HG03097 (cell line): ENCODE data around the gene GPR31.

Experiments
- ATAC-seq: cut with Tn5 transposase; IDR thresholded peaks from one replicate; pipeline ENCODE4 v1.9.1; 2021; ENCODE audit not compliant: unreplicated experiment, low FRiP score

The GPR31 gene

DNA sequence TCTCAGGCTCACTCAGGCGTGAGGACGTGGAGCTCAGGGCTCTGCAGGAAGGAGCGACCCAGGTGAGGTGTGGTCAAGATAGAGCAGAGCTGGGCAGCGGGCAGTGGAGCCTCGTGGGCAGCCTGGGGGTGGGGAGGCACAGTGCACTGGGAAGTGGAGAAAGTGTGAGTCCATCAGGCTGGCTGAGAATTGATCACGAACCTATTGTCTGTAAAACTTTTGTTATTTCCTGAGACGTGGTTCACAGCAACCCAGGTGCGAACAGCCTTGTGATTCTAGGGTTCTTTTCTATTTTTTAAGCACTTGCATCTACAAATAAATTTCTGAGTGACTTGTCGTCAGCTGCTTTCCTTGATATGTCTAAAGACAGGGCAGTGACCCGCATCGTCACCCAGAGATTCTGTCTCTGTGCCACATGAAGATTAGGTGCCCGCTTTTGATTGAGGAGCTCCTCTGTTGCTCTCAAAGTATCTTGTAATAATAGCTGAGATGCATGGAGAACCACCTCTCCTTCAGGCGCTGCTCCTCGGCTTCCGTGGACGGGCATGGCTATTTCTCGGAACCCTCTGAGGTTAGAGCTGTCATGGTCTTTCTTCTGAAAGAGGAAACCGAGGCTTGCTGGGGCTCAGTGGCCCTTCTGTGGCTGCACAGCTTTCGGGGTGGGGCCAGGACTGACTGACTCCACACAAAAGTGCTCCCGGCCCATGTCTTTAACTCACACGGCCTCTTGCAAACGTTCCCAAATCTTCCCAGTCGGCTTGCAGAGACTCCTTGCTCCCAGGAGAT, 35.5 kb downstream of the GPR31 start:
- ATAC-seq: no peak

DNA sequence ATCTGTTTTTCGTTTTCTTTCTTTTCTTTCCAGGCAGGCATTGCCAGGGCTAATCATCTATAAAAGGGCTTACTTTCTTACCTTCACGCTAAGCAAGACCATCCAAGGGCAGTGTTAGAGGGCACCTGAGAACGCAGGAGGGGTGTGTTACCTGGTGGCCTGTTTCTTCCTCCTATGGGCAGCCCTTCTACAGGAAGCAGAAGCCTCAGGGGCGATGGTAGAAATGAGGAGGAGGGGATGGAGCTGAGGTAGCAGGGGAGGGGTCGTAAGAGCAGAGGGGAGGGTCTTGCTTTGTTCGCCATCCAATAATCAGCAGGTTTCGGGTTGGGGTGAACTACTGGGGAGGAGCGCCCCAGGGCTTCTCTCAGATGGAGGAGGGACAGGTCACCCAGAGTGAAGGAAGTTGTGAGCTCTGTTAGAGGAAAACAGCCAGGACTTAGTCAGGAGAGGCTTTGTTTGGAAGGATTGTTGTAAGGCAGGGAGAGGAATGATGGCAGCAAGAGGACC, 36.4 kb downstream of the GPR31 start:
- no peak for ATAC-seq

DNA sequence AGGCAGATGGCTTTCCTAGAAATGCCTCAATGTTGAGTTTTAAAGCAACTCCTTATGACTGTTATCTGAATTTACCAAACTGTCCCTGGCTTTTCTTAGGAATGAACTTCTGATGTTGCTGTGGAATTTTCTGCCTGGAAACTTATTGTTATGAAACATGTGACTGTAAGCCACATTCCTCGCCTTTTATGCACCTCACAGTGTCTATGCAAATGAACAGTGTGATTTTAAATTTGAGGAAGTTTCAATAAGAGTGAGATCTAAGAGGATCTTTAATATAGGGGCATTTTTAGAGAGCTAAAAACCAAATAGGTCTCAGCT, 37.2 kb downstream of the GPR31 start:
- ATAC-seq: no peak

- no peak for ATAC-seq
These were observed 37.9 kb downstream of the GPR31 start for GRCh38 chr6:167119670-167120582.

DNA sequence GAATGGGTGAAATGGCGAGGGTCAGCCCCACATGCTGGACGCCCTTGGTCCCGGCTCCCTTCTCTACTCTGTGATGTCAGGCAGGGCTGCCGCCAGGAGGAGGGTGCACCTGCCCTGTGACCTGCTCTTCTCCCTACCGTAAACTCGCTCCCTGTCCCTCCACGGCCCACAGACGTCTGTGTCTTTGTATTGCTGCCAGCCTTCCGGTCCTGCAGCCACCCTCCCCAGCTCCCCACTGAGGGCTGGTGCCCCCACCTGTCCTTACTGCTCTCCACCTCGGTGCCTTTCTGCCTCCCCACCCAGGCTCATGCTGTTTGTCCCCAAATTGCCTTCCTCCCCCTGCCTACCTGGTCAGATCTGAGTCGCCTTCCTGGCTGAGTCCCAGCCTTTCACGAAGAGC, 38.9 kb downstream of the GPR31 start:
- no peak for ATAC-seq

- ATAC-seq: no peak
These were observed 39.8 kb downstream of the GPR31 start for GRCh38 chr6:167118006-167118405.

DNA sequence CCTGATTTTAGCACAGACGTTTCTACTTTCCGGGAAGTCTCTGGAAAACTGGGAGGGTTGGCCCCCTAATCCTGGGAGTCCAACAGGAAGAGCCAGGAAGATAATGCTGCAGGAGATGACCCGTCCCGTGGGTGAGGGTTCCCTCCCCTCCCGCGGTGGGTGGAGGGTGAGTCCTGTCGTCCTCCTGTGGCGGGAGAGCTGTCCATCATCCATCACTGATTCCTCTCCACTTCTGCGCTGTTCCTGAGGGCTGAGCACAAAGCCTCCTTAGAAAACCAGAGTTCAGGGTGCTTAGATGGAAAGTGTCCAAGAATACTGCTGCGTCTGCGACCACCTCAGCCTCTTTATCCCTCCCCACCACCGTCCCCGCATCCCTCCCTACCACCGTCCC, 40.9 kb downstream of the GPR31 start:
- no peak for ATAC-seq

DNA sequence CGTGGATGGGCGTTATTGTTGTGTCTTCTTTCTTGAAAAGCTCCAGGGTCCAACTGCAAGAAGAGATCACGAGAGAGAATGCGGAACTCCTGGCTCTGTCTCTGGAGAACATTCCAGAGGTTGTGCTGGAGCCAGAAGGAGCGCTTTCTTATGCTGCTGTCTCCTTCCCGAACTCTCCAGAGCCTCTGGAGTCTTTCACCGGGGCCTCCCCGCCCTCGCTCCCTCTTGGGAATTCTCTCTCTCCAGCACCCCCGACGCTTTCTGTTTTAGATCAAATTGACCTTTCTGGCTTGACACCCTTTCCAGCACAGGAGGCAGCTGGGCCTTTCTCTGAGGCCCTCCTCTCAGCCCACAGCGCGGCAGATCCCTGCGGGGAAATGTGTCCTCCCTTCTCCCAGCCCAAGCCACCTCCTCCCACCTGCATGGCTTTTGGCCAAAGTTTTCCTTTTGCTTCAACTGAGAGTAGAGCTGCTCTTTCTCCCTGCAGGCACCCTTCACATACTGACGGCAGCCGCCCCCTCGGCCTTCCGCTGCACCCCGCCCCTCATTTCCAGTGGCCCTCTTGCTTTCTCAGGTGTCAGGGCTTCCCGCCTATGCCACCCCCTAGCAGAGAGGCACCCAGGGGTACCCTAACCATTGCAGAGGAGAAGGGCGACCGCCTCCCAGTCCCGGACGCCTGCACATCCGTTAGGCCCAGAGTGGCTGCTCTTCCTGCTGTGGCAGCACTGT, 41.5 kb downstream of the GPR31 start:
- no peak for ATAC-seq

DNA sequence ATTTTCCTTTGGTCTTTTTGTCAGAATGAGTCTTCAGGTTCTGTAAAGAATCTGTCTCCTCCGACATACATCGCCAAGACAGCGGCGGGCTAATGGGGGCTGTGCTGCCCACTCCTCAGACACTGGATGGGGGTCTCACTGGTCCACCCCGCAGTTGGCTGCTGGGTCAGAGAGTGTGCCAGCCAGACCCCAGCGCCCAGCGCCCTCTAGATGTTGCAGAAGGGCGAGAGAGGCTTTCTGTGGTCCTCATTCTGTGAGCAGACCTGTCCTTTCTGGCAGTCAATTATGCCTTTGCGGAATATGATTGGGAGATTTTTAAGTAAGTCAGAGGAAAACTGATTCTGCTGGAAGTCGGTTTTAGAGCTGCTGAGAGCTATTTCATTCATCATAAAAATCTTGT, 42.7 kb downstream of the GPR31 start:
- ATAC-seq: no peak

DNA sequence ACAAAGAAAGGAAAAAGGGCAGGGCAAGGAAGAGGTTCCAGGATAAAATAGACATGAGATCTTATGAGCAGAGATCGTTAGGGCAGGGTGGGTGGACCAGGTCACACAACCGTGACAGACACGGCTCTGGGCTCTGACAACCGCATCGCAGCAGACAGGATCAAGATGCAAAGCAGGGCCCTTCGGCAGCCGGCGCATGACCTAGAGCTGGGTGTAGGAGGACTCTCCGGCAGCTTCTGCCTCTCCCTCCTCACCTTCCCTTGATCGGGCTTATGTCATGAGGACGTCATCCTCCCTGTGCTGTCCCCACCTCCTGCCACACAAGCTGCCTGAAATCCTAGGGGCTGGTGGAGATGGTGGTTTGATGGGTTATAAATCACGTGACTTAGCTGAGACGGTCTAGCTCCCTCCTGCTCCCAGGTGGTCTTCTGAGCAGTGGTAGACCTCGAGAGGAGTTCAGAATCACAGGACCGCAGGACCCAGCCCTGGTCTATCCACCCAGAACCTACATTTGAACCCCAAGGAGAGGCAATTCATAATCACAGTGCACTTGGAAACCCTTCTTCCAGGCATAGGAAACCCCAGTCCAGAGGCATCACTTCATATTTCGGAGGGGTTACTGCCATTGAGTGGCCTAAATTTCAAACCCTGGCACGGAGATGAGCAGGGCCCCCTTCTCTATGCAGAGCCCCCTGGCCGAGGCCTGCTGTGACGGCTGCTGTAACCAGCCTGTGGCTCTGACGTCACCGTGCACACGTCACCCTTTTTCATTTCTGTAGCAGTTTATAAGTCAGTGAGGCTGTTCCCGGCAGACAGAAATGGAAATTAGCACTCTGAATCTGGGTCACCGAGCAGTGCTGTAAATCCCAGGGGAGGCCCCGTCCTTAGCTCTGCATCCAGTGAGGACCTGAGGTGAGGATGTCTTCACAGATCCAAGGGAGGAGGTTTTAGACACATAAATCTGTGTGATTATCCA, 43.6 kb downstream of the GPR31 start:
- ATAC-seq: peak; percentile 75

DNA sequence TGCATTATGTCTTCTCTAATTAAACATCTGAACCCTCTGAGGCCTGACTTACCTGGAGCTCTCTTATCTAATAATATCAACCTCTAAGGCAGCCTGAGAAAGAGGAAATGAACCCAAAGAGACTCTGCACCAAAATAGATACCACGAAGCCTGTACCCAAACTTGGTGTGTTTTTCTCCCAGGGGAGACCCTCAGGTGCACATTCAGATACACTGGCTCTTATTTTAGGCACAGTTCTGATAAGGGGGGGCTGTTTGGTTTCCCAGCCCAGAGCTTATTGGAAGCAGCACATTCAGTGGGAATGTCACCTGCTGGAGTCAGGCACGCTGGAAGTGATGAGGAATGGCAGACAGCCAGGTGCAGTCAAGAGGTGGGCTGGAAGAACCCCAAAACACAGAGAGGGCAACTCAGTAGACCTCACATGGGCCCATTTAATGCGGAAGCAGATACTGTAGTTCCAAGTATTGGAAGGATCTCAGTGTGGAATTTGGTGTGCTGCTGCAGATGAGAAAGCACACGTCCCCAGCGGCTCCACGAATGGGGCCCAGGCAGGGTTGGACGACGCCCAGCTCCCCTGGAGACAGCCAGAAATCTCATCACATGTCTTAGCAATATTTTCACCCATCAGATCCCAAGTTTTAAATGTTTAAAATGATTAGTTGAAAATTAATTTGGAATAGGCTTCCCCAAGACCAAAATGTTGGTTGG, 44.6 kb downstream of the GPR31 start:
- ATAC-seq: peak; percentile 49

- ATAC-seq: no peak
These were observed 45.4 kb downstream of the GPR31 start for GRCh38 chr6:167112421-167112820.

- no peak for ATAC-seq
These were observed 46.2 kb downstream of the GPR31 start for GRCh38 chr6:167111597-167111996.

DNA sequence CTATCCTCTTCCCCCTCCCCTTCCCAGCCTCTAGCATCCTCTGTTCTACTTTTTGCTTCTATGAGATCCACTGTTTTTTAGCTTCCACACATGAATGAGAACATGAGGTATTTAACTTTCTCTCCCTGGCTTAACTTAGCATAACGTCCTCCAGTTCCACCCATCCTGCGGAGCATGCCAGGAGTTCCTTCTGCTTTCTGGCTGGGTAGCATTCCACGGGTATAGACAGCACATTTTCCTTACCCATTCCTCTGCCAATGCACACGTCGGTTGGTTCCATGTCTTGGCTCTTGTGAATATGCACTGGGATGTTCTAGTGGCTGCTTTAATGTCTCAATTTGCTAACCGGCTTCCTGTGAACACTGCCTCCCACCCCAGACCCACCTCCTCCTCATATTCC, 48.1 kb downstream of the GPR31 start:
- ATAC-seq: no peak

DNA sequence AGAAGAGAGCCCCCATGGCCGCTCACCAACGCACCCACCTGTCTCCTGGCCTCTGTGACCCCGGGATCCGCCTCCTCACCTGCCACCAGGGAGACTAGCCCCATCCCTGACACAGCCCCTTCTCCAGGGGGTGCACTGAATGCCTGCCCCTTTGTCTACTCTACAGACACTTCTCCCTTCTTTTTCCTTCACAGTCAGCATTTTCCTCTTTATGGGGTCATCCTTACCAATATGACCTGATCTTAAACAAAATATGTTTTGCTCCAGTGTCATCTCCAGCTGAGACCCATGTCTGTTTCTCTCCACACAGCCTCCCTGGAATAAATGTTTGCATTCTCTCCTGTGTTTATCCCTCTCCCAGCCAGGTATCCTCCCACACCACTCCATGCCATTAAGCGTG, 49.5 kb downstream of the GPR31 start:
- ATAC-seq: no peak

GRCh38 chr6:167107787-167108186, 50.0 kb downstream of the GPR31 start:
- no peak for ATAC-seq

GRCh38 chr6:167106406-167106805, 51.4 kb downstream of the GPR31 start:
- no peak for ATAC-seq
